H1 (cell line): Measurements from ENCODE around the gene ALX1.

ENCODE experiments used
- EZH2 ChIP-seq: fragments of 200-600 bp; sonication (generic); IDR thresholded peaks from 2 replicates; pipeline ENCODE4 v1.7.1; 2012; ENCODE audit warnings: low read depth, mild to moderate bottlenecking, moderate library complexity, low read length, inconsistent platforms; ENCODE audit not compliant: severe bottlenecking
- GTF2F1 ChIP-seq: IDR thresholded peaks from 2 replicates; pipeline ENCODE4 v1.6.1; 2012; ENCODE audit warnings: low read depth, low read length, improper control_type of control experiment, borderline replicate concordance
- HDAC6 ChIP-seq: IDR thresholded peaks from one replicate; pipeline ENCODE4 v1.7.1; 2012; ENCODE audit warnings: low read depth, mild to moderate bottlenecking, inconsistent platforms, low read length, moderate library complexity
- JUN ChIP-seq: IDR thresholded peaks from 2 replicates; pipeline ENCODE4 v1.6.1; 2011; ENCODE audit warnings: low read depth, mild to moderate bottlenecking, improper control_type of control experiment, low read length
- MAFK ChIP-seq: IDR thresholded peaks from 2 replicates; pipeline ENCODE4 v1.6.1; 2012; ENCODE audit warnings: low read depth, mild to moderate bottlenecking, improper control_type of control experiment, low read length
- RBBP5 ChIP-seq: IDR thresholded peaks from 2 replicates; pipeline ENCODE4 v1.7.1; 2012; ENCODE audit warnings: low read depth, mild to moderate bottlenecking, inconsistent platforms, low read length, moderate library complexity, borderline replicate concordance
- TAF1 ChIP-seq: IDR thresholded peaks from 2 replicates; pipeline ENCODE4 v1.6.1; 2011; ENCODE audit warnings: mild to moderate bottlenecking, low read depth, low read length
- TF ChIP-seq, protein P1 (sequence below): IDR thresholded peaks from 2 replicates; pipeline ENCODE4 v1.6.1; 2012; ENCODE audit warnings: inconsistent platforms
- TF ChIP-seq, protein P2 (sequence below), 3 experiments: IDR thresholded peaks; 1 replicate in 2 of 3; 2 replicates in 1 of 3; pipeline versions ENCODE4 v1.5.1 to v1.6.1; 2011; ENCODE audit warnings: low read length in 3 of 3, mild to moderate bottlenecking in 3 of 3, inconsistent platforms in 2 of 3, low read depth in 1 of 3, moderate library complexity in 1 of 3; ENCODE audit not compliant: insufficient read depth in 1 of 3; ENCODE audit errors: control extremely low read depth in 1 of 3
- TF ChIP-seq, protein P3 (sequence below): IDR thresholded peaks from 2 replicates; pipeline ENCODE4 v1.6.1; 2012; ENCODE audit warnings: inconsistent platforms
- TF ChIP-seq, protein P4 (sequence below): IDR thresholded peaks from 2 replicates; pipeline ENCODE4 v1.6.1; 2012; ENCODE audit warnings: low read length, inconsistent platforms

DNA sequence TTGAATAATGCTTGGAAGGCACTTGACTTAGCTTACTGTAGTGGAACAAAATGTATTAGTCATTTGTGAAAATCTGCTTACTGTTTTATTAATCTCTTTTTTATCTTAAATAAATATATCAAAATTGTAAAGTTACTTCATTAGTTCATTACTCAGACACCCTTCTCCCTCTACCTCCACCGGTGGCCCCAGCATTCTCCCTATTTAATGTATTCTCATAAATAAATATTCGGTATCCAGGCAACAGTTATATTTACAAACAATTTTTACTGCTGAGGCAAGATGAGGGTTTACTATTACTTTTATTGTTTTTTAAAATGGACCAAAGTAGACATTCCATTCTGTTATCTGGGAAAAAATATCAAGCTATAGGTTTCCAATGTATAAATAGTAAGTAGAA, 19.6 kb upstream of the ALX1 start:
- TF ChIP-seq, protein P1, sequence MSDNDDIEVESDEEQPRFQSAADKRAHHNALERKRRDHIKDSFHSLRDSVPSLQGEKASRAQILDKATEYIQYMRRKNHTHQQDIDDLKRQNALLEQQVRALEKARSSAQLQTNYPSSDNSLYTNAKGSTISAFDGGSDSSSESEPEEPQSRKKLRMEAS = no peak
- TF ChIP-seq, protein P2, sequence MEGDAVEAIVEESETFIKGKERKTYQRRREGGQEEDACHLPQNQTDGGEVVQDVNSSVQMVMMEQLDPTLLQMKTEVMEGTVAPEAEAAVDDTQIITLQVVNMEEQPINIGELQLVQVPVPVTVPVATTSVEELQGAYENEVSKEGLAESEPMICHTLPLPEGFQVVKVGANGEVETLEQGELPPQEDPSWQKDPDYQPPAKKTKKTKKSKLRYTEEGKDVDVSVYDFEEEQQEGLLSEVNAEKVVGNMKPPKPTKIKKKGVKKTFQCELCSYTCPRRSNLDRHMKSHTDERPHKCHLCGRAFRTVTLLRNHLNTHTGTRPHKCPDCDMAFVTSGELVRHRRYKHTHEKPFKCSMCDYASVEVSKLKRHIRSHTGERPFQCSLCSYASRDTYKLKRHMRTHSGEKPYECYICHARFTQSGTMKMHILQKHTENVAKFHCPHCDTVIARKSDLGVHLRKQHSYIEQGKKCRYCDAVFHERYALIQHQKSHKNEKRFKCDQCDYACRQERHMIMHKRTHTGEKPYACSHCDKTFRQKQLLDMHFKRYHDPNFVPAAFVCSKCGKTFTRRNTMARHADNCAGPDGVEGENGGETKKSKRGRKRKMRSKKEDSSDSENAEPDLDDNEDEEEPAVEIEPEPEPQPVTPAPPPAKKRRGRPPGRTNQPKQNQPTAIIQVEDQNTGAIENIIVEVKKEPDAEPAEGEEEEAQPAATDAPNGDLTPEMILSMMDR (IDR thresholded peaks at IDR 0.05; ENCODE audit: control extremely low read depth in 1 of 3, insufficient read depth in 1 of 3, low read depth in 1 of 3, low read length in 3 of 3) = no peak
- TF ChIP-seq, protein P3, sequence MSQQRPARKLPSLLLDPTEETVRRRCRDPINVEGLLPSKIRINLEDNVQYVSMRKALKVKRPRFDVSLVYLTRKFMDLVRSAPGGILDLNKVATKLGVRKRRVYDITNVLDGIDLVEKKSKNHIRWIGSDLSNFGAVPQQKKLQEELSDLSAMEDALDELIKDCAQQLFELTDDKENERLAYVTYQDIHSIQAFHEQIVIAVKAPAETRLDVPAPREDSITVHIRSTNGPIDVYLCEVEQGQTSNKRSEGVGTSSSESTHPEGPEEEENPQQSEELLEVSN = no peak
- TF ChIP-seq MAFK = no peak
- no peak for TF ChIP-seq RBBP5
- TF ChIP-seq JUN = no peak
- no peak for TF ChIP-seq GTF2F1
- TF ChIP-seq, protein P4, sequence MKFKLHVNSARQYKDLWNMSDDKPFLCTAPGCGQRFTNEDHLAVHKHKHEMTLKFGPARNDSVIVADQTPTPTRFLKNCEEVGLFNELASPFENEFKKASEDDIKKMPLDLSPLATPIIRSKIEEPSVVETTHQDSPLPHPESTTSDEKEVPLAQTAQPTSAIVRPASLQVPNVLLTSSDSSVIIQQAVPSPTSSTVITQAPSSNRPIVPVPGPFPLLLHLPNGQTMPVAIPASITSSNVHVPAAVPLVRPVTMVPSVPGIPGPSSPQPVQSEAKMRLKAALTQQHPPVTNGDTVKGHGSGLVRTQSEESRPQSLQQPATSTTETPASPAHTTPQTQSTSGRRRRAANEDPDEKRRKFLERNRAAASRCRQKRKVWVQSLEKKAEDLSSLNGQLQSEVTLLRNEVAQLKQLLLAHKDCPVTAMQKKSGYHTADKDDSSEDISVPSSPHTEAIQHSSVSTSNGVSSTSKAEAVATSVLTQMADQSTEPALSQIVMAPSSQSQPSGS = no peak
- TF ChIP-seq TAF1 = no peak
- no peak for TF ChIP-seq HDAC6
- no peak for TF ChIP-seq EZH2
